ENCODE results near the gene GALR1. TPM values are rescaled to one million over a fixed set of nuclear protein-coding genes. Genes with fewer than 3 reads are reported as not detected.

The GALR1 gene
- total and polyA plus RNA-seq, 2 donors (not counting 3 experiments of a cell fraction or from before 2014, with no cell fraction given) = not detected

- Histone ChIP-seq H3K9me3 (replicated peaks; ENCODE audit: control insufficient read depth, insufficient read depth, low read length) (no peaks in the 10 kb centered on the region), H3K27me3 (ENCODE audit: control insufficient read depth in 2 of 2, insufficient read depth in 2 of 2, low read length in 2 of 2) (no peaks in the 10 kb centered on the region), H3K79me2 (ENCODE audit: control insufficient read depth, insufficient read depth, low read length) (no peaks in the 10 kb centered on the region), H3K4me1 (ENCODE audit: control insufficient read depth, extremely low read depth, insufficient read depth, low read length) (no peaks in the 10 kb centered on the region), H3K36me3 (ENCODE audit: control insufficient read depth in 2 of 2, extremely low read depth in 1 of 2, insufficient read depth in 2 of 2, low read length in 2 of 2) (no peaks in the 10 kb centered on the region), H2AFZ (ENCODE audit: low read depth, low read length) (no peak overlapping the region), H3K9me1 (replicated peaks; ENCODE audit: control insufficient read depth, extremely low read depth, insufficient read depth, low read length) (no peaks in the 10 kb centered on the region), H3K4me2 (ENCODE audit: insufficient read depth, low read length) (no peak overlapping the region), H3K4me3 (replicated peaks in 1 of 3; ENCODE audit: insufficient read depth in 1 of 3, low read depth in 1 of 3, low read length in 3 of 3) (no peak overlapping the region), H3K27ac (ENCODE audit: insufficient read depth, low read depth, low read length) (no peak overlapping the region), H4K20me1 (replicated peaks; ENCODE audit: control insufficient read depth, extremely low read depth, insufficient read depth, low read length) (no peaks in the 10 kb centered on the region), H3K9ac (replicated peaks; ENCODE audit: extremely low read depth, insufficient read depth, low read length) (no peak overlapping the region)
- DNase-seq (ENCODE audit: low read depth, low spot score) (no peak), FAIRE-seq (no peak)
- intact Hi-C loops (cut with micrococcal nuclease) = loop anchor here (10.0 kb wide), 1 partner anchor 414 kb away; no protein-coding TSS in a partner anchor
- BruUV-seq (replicated peaks) = no TSS peak
- ChIA-PET CTCF (no interaction called here), POLR2A (no interaction called here)
- TF ChIP-seq MAX (IDR thresholded peaks at IDR 0.05; ENCODE audit: insufficient read depth, insufficient read length) (no peak), EZH2 (IDR thresholded peaks at IDR 0.05; ENCODE audit: borderline replicate concordance, low read depth, low read length, severe bottlenecking) (no peak), GATA2 (IDR thresholded peaks at IDR 0.05; ENCODE audit: insufficient read depth, insufficient read length, low read depth, low read length) (no peak), CTCF (IDR thresholded peaks at IDR 0.05; ENCODE audit: extremely low read depth in 1 of 2, insufficient read depth in 1 of 2, low read depth in 1 of 2, low read length in 2 of 2) (no peak), JUN (IDR thresholded peaks at IDR 0.05; ENCODE audit: borderline replicate concordance, insufficient read depth, insufficient read length, low read depth) (no peak), MYC (IDR thresholded peaks at IDR 0.05; ENCODE audit: low read depth, low read length) (no peak), FOS (IDR thresholded peaks at IDR 0.05; ENCODE audit: borderline replicate concordance, insufficient read depth, low read length) (no peak), POLR2AphosphoS5 (IDR thresholded peaks at IDR 0.05; ENCODE audit: insufficient read depth, low read depth, low read length) (no peak), POLR2A (IDR thresholded peaks at IDR 0.05; ENCODE audit: low read depth, low read length) (no peak)
- dilution Hi-C loops (cut with MboI; ENCODE audit: extremely low pct_ligation_motif_present, low sequenced_read_pairs) = no loop called here
Measured at GRCh38 chr18:77218642-77219041, 31.0 kb upstream of the GALR1 start.

Data from endothelial cell of umbilical vein (primary cell).